HG02610 (cell line): ENCODE data around the gene KIAA0040.
A peak's percentile ranks its signal among the peaks of the same experiment; 100 is the strongest.

Source experiments
- ATAC-seq: cut with Tn5 transposase; IDR thresholded peaks from one replicate; pipeline ENCODE4 v1.9.1; 2021; ENCODE audit warnings: mild to moderate bottlenecking, moderate library complexity; ENCODE audit not compliant: unreplicated experiment

The KIAA0040 gene

GRCh38 chr1:175192630-175193526 is at the start of gene KIAA0040:
Gene KIAA0040 (minus strand): TSS chr1:175192776. CDS start chr1:175161013, 31,763 bp downstream.
- ATAC-seq, result peak; percentile 27

- peak; percentile 53 for ATAC-seq
Measured at GRCh38 chr1:175237389-175237788, 44.8 kb upstream of the KIAA0040 start.

- no peak for ATAC-seq
Measured at GRCh38 chr1:175234639-175235038, 42.1 kb upstream of the KIAA0040 start.

GRCh38 chr1:175232335-175232734 is 39.8 kb upstream of the KIAA0040 start:
- ATAC-seq, result no peak

GRCh38 chr1:175225805-175226129 is 33.2 kb upstream of the KIAA0040 start:
- peak; percentile 22 for ATAC-seq

- ATAC-seq, result no peak
Measured at GRCh38 chr1:175222296-175222938, 29.8 kb upstream of the KIAA0040 start.

GRCh38 chr1:175221557-175222175 is 29.1 kb upstream of the KIAA0040 start:
- no peak for ATAC-seq

- ATAC-seq, result no peak
Measured at GRCh38 chr1:175220853-175221556, 28.4 kb upstream of the KIAA0040 start.

GRCh38 chr1:175219774-175220173 is 27.2 kb upstream of the KIAA0040 start:
- no peak for ATAC-seq

- no peak for ATAC-seq
Measured at GRCh38 chr1:175218786-175219434, 26.3 kb upstream of the KIAA0040 start.

- no peak for ATAC-seq
Measured at GRCh38 chr1:175217721-175218531, 25.4 kb upstream of the KIAA0040 start.

GRCh38 chr1:175216444-175216843 is 23.9 kb upstream of the KIAA0040 start:
- ATAC-seq, result no peak

GRCh38 chr1:175211656-175212055 is 19.1 kb upstream of the KIAA0040 start:
- ATAC-seq, result no peak

- no peak for ATAC-seq
Measured at GRCh38 chr1:175210744-175211143, 18.2 kb upstream of the KIAA0040 start.

- peak; percentile 77 for ATAC-seq
Measured at GRCh38 chr1:175209493-175209921, 16.9 kb upstream of the KIAA0040 start.

- peak; percentile 47 for ATAC-seq
Measured at GRCh38 chr1:175208773-175209492, 16.4 kb upstream of the KIAA0040 start.

GRCh38 chr1:175207971-175208370 is 15.4 kb upstream of the KIAA0040 start:
- ATAC-seq, result no peak

GRCh38 chr1:175206687-175207086 is 14.1 kb upstream of the KIAA0040 start:
- ATAC-seq, result no peak

- peak; percentile 94 for ATAC-seq
Measured at GRCh38 chr1:175204330-175204729, 11.8 kb upstream of the KIAA0040 start.
